ENCODE results near the gene CACNA2D2.

The CACNA2D2 gene

GRCh38 chr3:50441424-50442217 lies 61.8 kb downstream of the CACNA2D2 start:
- TF ChIP-seq CTCF (IDR thresholded peaks at IDR 0.05), result no peak
- no peak overlapping the region for H3K9ac ChIP-seq

GRCh38 chr3:50436114-50436674 lies 67.2 kb downstream of the CACNA2D2 start:
- H3K27me3 ChIP-seq (ENCODE audit: control insufficient read depth, insufficient read depth, low read length), result no peaks in the 10 kb centered on the region
- no peaks in the 10 kb centered on the region for H3K36me3 ChIP-seq (ENCODE audit: control insufficient read depth, insufficient read depth, low read length)
- no peaks in the 10 kb centered on the region for H3K9me3 ChIP-seq (ENCODE audit: control insufficient read depth, low read length)
- H2AFZ ChIP-seq, result no peak overlapping the region
- TF ChIP-seq CTCF (IDR thresholded peaks at IDR 0.05), result peak; percentile 95
- no peaks in the 10 kb centered on the region for H3K79me2 ChIP-seq
- H3K4me3 ChIP-seq (ENCODE audit: low read depth, low read length), result no peak overlapping the region
- H3K4me2 ChIP-seq (ENCODE audit: low read length), result no peak overlapping the region
- H3K27ac ChIP-seq, result no peak overlapping the region
- H3K4me1 ChIP-seq, result peaks cover 3% of the 10 kb centered on the region
- no peak overlapping the region for H3K9ac ChIP-seq

More at GRCh38 chr3:50441424-50442217, 61.8 kb downstream of the CACNA2D2 start:
- Histone ChIP-seq H3K27me3 (ENCODE audit: control insufficient read depth, insufficient read depth, low read length) (no peaks in the 10 kb centered on the region), H3K4me3 (ENCODE audit: low read depth, low read length) (no peak overlapping the region), H3K27ac (no peak overlapping the region), H2AFZ (no peak overlapping the region), H3K79me2 (no peaks in the 10 kb centered on the region), H3K4me1 (no peaks in the 10 kb centered on the region), H3K36me3 (ENCODE audit: control insufficient read depth, insufficient read depth, low read length) (no peaks in the 10 kb centered on the region), H3K9me3 (ENCODE audit: control insufficient read depth, low read length) (no peaks in the 10 kb centered on the region), H3K4me2 (ENCODE audit: low read length) (no peak overlapping the region)

GRCh38 chr3:50435371-50436113 lies 67.9 kb downstream of the CACNA2D2 start:
- no peaks in the 10 kb centered on the region for H3K36me3 ChIP-seq (ENCODE audit: control insufficient read depth, insufficient read depth, low read length)
- no peak overlapping the region for H3K27ac ChIP-seq
- no peak overlapping the region for H3K4me2 ChIP-seq (ENCODE audit: low read length)
- no peaks in the 10 kb centered on the region for H3K9me3 ChIP-seq (ENCODE audit: control insufficient read depth, low read length)
- TF ChIP-seq CTCF (IDR thresholded peaks at IDR 0.05), result no peak
- peaks cover 3% of the 10 kb centered on the region for H3K4me1 ChIP-seq
- no peaks in the 10 kb centered on the region for H3K27me3 ChIP-seq (ENCODE audit: control insufficient read depth, insufficient read depth, low read length)
- no peak overlapping the region for H3K4me3 ChIP-seq (ENCODE audit: low read depth, low read length)
- no peak overlapping the region for H2AFZ ChIP-seq
- H3K79me2 ChIP-seq, result no peaks in the 10 kb centered on the region
- H3K9ac ChIP-seq, result no peak overlapping the region

GRCh38 chr3:50433954-50434353 lies 69.5 kb downstream of the CACNA2D2 start:
- H3K79me2 ChIP-seq, result no peaks in the 10 kb centered on the region
- H3K27me3 ChIP-seq (ENCODE audit: control insufficient read depth, insufficient read depth, low read length), result no peaks in the 10 kb centered on the region
- no peaks in the 10 kb centered on the region for H3K9me3 ChIP-seq (ENCODE audit: control insufficient read depth, low read length)
- no peak overlapping the region for H3K9ac ChIP-seq
- H3K36me3 ChIP-seq (ENCODE audit: control insufficient read depth, insufficient read depth, low read length), result no peaks in the 10 kb centered on the region
- no peak overlapping the region for H3K27ac ChIP-seq
- H3K4me1 ChIP-seq, result peaks cover 3% of the 10 kb centered on the region
- no peak for TF ChIP-seq CTCF (IDR thresholded peaks at IDR 0.05)
- H2AFZ ChIP-seq, result no peak overlapping the region
- H3K4me2 ChIP-seq (ENCODE audit: low read length), result no peak overlapping the region
- no peak overlapping the region for H3K4me3 ChIP-seq (ENCODE audit: low read depth, low read length)

Data from parathyroid adenoma (tissue), 2 donors.